Tibial nerve (tissue), 4 donors: ENCODE results near the gene PLEKHM2. TPM values are rescaled to one million over a fixed set of nuclear protein-coding genes. Genes with fewer than 3 reads are reported as not detected.

ENCODE experiments used
- DNase-seq, 2 donors: peaks; one replicate each; pipeline ENCODE4 v3.0.0-alpha.2; 2019; ENCODE audit warnings: low spot score in 2 of 2
- H3K27ac ChIP-seq, 4 donors: fragments of 200-600 bp; sonication (generic) in 3 of 4; one replicate each; pipeline ENCODE4 v1.5.1; 2017 to 2019; ENCODE audit warnings: mild to moderate bottlenecking in 1 of 4
- H3K27me3 ChIP-seq, 2 donors: fragments of 200-600 bp; sonication (generic) in 1 of 2; one replicate each; pipeline versions ENCODE4 v1.5.1 to v1.6.0; 2017 to 2019
- H3K36me3 ChIP-seq, 3 donors: fragments of 200-600 bp; sonication (generic); one replicate each; pipeline ENCODE4 v1.5.1; 2018 to 2019
- H3K4me1 ChIP-seq, 4 donors: fragments of 200-600 bp; sonication (generic) in 3 of 4; one replicate each; pipeline ENCODE4 v1.5.1; 2017 to 2019
- H3K4me3 ChIP-seq, 4 donors: fragments of 200-600 bp; sonication (generic) in 3 of 4; one replicate each; pipeline ENCODE4 v1.5.1; 2017 to 2019; ENCODE audit warnings: mild to moderate bottlenecking in 1 of 4, moderate library complexity in 1 of 4
- H3K9me3 ChIP-seq, 4 donors: fragments of 200-600 bp; sonication (generic) in 3 of 4; one replicate each; pipeline ENCODE4 v1.5.1; 2017 to 2019
- CTCF ChIP-seq, 5 experiments: fragments of 200-600 bp in 3 of 5; fragments of 450-650 bp in 2 of 5; sonication (generic) in 3 of 5; IDR thresholded peaks; one replicate each; pipeline ENCODE4 v1.5.1; 2016 to 2019; ENCODE audit warnings: antibody characterized with exemption in 5 of 5, mild to moderate bottlenecking in 3 of 5, moderate library complexity in 2 of 5
- EP300 ChIP-seq, 2 donors: sonication (generic); formaldehyde crosslinking; IDR thresholded peaks; one replicate each; pipeline ENCODE4 v1.6.1; 2017; ENCODE audit warnings: antibody characterized with exemption in 2 of 2, mild to moderate bottlenecking in 1 of 2
- POLR2A ChIP-seq, 2 donors: fragments of 450-650 bp; IDR thresholded peaks; one replicate each; pipeline ENCODE4 v1.6.1; 2017; ENCODE audit warnings: antibody characterized with exemption in 2 of 2, mild to moderate bottlenecking in 2 of 2, moderate library complexity in 2 of 2
- WGBS, 2 donors: methylation state at CpG; one replicate each; pipeline ENCODE4 v1.1.5; 2018; 5-methylcytosine and 5-hydroxymethylcytosine counted together
- total RNA-seq, 4 donors: library from RNA; depleted of rRNA; stranded (reverse); fragments of >200 nt; gene quantifications; one replicate each; pipeline ENCODE4 v1.1.0, GENCODE V29; 2016

The PLEKHM2 gene
- total RNA-seq, 4 donors from 2014 or later, result 54.0 to 80.4 (median 57.1) TPM

- H3K4me1 ChIP-seq, result peaks cover 0 to 45% (median 14%) of the 10 kb centered on the region in 4 donors
- H3K27me3 ChIP-seq, result no peaks in the 10 kb centered on the region
- H3K27ac ChIP-seq, result peak overlapping the region; percentile 71 to 82 (median 76)
- peaks cover 0 to 65% (median 16%) of the 10 kb centered on the region in 3 donors for H3K36me3 ChIP-seq
- H3K9me3 ChIP-seq, result no peaks in the 10 kb centered on the region
- WGBS, 2 donors, result 42 to 48% methylated on average over 5 of the region's 6 CpGs
- TF ChIP-seq CTCF (IDR thresholded peaks at IDR 0.05), result no peak
- no peak for TF ChIP-seq POLR2A (IDR thresholded peaks at IDR 0.05)
- peak in 1 of 2 donors; percentile 39 for TF ChIP-seq EP300 (IDR thresholded peaks at IDR 0.05)
- DNase-seq, result no peak
- peak overlapping the region in 1 of 4 donors; percentile 5 for H3K4me3 ChIP-seq
Measured at GRCh38 chr1:15736892-15737261, 52.8 kb downstream of the PLEKHM2 start.

GRCh38 chr1:15737324-15738319 is 53.5 kb downstream of the PLEKHM2 start:
- 76 to 78% methylated on average over 14 to 20 of the region's 20 CpGs for WGBS, 2 donors
- Histone ChIP-seq H3K9me3 (no peaks in the 10 kb centered on the region), H3K27ac (peak overlapping the region in 3 of 4 donors; percentile 71 to 82 (median 78)), H3K4me3 (no peak overlapping the region), H3K36me3 (peaks cover 0 to 57% (median 13%) of the 10 kb centered on the region in 3 donors), H3K27me3 (no peaks in the 10 kb centered on the region), H3K4me1 (peaks cover 0 to 45% (median 14%) of the 10 kb centered on the region in 4 donors)
- DNase-seq, result no peak
- no peak for TF ChIP-seq CTCF (IDR thresholded peaks at IDR 0.05)
- no peak for TF ChIP-seq POLR2A (IDR thresholded peaks at IDR 0.05)
- no peak for TF ChIP-seq EP300 (IDR thresholded peaks at IDR 0.05)

- Histone ChIP-seq H3K4me3 (no peak overlapping the region), H3K27me3 (no peaks in the 10 kb centered on the region), H3K4me1 (peaks cover 0 to 45% (median 14%) of the 10 kb centered on the region in 4 donors), H3K27ac (peak overlapping the region in 3 of 4 donors; percentile 53 to 82 (median 71)), H3K36me3 (peaks cover 0 to 48% (median 8%) of the 10 kb centered on the region in 3 donors), H3K9me3 (no peaks in the 10 kb centered on the region)
- TF ChIP-seq CTCF (IDR thresholded peaks at IDR 0.05) (no peak), EP300 (IDR thresholded peaks at IDR 0.05) (no peak), POLR2A (IDR thresholded peaks at IDR 0.05) (no peak)
- DNase-seq, result no peak
- WGBS, 2 donors, result 85 to 89% methylated on average over 8 to 14 of the region's 15 CpGs
Measured at GRCh38 chr1:15738416-15739113, 54.4 kb downstream of the PLEKHM2 start.

GRCh38 chr1:15739259-15739658 is 55.1 kb downstream of the PLEKHM2 start:
- 83 to 94% methylated on average over 8 to 16 of the region's 16 CpGs for WGBS, 2 donors
- TF ChIP-seq POLR2A (IDR thresholded peaks at IDR 0.05) (no peak), CTCF (IDR thresholded peaks at IDR 0.05) (no peak), EP300 (IDR thresholded peaks at IDR 0.05) (no peak)
- no peak for DNase-seq
- Histone ChIP-seq H3K27me3 (no peaks in the 10 kb centered on the region), H3K4me3 (no peak overlapping the region), H3K4me1 (peaks cover 0 to 45% (median 14%) of the 10 kb centered on the region in 4 donors), H3K27ac (peak overlapping the region in 1 of 4 donors; percentile 82), H3K36me3 (peaks cover 0 to 41% (median under 1%) of the 10 kb centered on the region in 3 donors), H3K9me3 (no peaks in the 10 kb centered on the region)
